Measurements from ENCODE around the gene ZNF445.

The ZNF445 gene

DNA sequence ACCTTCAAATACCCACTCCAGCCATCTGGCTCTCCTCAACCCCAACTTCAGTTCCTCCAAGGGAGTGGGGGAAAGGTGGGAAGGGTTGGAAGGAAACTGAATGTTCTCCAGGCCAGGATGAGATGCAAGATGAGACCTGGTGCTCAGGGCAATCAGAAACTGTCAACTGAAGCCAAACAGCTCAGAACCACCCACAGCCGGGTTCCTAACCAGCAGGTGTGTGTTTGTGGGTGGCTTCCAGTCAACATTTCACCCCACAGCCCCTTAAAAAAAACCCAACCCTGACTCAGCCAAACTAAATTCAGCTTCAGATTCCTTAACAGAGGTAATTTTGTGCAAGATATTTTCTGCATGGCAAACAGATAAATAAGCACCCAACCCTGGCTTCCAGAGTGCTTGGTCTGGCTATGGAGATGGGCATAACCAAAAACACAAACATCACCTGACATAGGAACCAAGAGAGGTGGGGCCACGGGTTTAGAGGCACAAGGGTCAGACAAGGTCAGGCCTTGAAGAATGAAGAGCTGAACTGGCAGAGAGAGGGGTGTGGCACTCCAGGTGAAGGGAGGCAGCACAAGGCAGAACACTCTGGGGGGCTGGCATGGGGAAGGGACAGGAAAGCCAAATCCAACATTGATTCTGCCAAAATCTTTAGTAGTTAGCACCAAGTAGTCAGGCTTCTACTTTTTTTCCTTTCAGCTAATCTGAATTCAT lies 34.7 kb downstream of the ZNF445 start:
- H3K4me3 ChIP-seq (ENCODE audit: low read length) = no peak overlapping the region
- no peak for DNase-seq (ENCODE audit: low read depth, low spot score)
- H3K9me3 ChIP-seq (ENCODE audit: control insufficient read depth, insufficient read depth, low read length) = no peaks in the 10 kb centered on the region
- H3K27ac ChIP-seq (ENCODE audit: low read length) = no peak overlapping the region
- H3K36me3 ChIP-seq (ENCODE audit: control insufficient read depth, insufficient read depth, low read length) = peaks cover 9% of the 10 kb centered on the region; the same call in 1 of the 2 replicates
- no CpG with 5 or more reads among the region's 2 CpGs for WGBS (ENCODE audit: insufficient coverage, insufficient read length)
- no peaks in the 10 kb centered on the region for H3K27me3 ChIP-seq (ENCODE audit: control insufficient read depth, insufficient read depth, low read length)
- H3K4me1 ChIP-seq (ENCODE audit: control insufficient read depth, insufficient read depth, low read length) = no peaks in the 10 kb centered on the region

DNA sequence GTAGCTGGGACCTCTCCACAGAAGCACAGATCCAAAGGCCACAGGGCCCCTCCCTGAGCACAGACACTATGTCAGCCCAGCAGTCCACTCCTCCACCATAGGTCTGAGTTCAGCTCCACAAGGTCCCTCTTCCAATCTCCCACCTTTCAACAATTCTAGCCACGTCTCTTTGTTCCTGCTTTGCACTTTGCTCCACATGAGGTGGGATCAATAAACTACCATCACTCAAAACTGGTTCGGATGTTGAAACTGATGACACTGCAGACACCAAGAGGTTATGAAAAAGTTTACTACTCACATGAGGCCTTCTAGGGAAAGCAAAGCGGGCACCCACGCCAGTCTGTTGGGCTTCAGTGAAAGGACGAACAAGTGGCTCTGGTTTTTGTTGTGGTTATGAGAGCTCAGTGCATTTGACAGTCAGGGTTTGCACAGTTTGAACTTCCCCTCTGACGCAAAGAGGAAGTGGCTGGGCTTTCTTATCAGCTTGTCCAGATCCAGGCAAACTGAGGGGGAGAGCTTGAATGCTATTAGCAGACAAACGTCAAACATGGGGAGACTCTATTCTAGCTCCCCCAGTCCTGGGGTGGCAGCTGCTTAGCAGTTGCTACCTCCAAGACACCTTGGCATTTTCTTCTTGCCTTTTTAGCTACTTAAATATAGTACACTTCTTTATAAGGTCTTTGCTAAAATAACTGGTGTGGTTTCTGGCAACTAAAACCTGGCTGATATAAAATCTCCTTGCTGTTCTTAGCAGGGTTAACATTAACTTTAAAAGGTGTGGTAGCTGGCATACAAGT lies 37.8 kb downstream of the ZNF445 start:
- H3K9me3 ChIP-seq (ENCODE audit: control insufficient read depth, insufficient read depth, low read length) = no peaks in the 10 kb centered on the region
- no CpG with 5 or more reads among the region's 7 CpGs for WGBS (ENCODE audit: insufficient coverage, insufficient read length)
- no peak overlapping the region for H3K4me3 ChIP-seq (ENCODE audit: low read length)
- H3K36me3 ChIP-seq (ENCODE audit: control insufficient read depth, insufficient read depth, low read length) = no peaks in the 10 kb centered on the region
- no peaks in the 10 kb centered on the region for H3K4me1 ChIP-seq (ENCODE audit: control insufficient read depth, insufficient read depth, low read length)
- H3K27ac ChIP-seq (ENCODE audit: low read length) = no peak overlapping the region
- no peaks in the 10 kb centered on the region for H3K27me3 ChIP-seq (ENCODE audit: control insufficient read depth, insufficient read depth, low read length)
- no peak for DNase-seq (ENCODE audit: low read depth, low spot score)

DNA sequence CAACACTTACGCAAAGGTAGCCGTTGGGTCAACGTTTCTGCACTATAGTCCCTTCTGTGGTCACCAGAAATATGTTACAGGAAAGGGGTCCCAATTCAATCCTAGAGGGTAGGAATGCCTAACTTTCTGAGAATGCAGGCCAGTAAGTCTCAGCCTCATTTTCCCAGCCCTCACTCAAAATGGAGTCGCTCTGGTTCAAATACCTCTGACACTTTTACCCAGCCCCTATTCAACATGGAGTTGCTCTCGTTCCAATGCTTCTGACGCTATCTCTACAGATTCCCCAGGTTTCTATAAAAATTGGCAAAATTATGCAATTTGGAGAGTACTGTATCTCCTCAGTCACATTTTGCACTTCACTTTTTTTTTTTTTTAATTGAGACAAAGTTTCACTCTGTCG lies 39.7 kb downstream of the ZNF445 start:
- H3K9me3 ChIP-seq (ENCODE audit: control insufficient read depth, insufficient read depth, low read length) = no peaks in the 10 kb centered on the region
- no peaks in the 10 kb centered on the region for H3K4me1 ChIP-seq (ENCODE audit: control insufficient read depth, insufficient read depth, low read length)
- H3K27me3 ChIP-seq (ENCODE audit: control insufficient read depth, insufficient read depth, low read length) = no peaks in the 10 kb centered on the region
- H3K36me3 ChIP-seq (ENCODE audit: control insufficient read depth, insufficient read depth, low read length) = no peaks in the 10 kb centered on the region
- H3K4me3 ChIP-seq (ENCODE audit: low read length) = no peak overlapping the region
- WGBS (ENCODE audit: insufficient coverage, insufficient read length) = no CpG with 5 or more reads among the region's 7 CpGs
- H3K27ac ChIP-seq (ENCODE audit: low read length) = no peak overlapping the region
- no peak for DNase-seq (ENCODE audit: low read depth, low spot score)

DNA sequence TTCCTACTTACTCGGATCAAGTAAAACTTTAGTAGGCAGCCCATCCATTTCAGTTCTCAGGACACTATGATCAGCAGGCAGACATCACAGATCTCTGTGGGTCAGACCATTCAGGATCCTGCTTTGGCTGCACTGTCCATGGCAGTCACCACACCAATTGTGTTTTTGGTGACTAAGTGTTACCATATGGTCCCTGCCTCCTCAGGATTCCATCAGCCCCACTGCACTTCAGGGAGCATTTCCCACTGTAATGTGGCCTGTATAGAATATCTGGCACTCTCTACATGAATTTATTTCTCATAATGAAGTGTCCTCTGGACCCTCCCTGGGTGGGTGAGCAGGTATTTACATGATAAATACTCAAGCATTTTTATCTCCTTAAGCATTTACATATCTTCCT lies 41.3 kb downstream of the ZNF445 start:
- Histone ChIP-seq H3K27ac (ENCODE audit: low read length) (no peak overlapping the region), H3K9me3 (ENCODE audit: control insufficient read depth, insufficient read depth, low read length) (no peaks in the 10 kb centered on the region), H3K27me3 (ENCODE audit: control insufficient read depth, insufficient read depth, low read length) (no peaks in the 10 kb centered on the region), H3K4me3 (ENCODE audit: low read length) (no peak overlapping the region), H3K36me3 (ENCODE audit: control insufficient read depth, insufficient read depth, low read length) (no peaks in the 10 kb centered on the region), H3K4me1 (ENCODE audit: control insufficient read depth, insufficient read depth, low read length) (no peaks in the 10 kb centered on the region)
- WGBS (ENCODE audit: insufficient coverage, insufficient read length) = no CpG with 5 or more reads among the region's 1 CpG
- DNase-seq (ENCODE audit: low read depth, low spot score) = no peak

DNA sequence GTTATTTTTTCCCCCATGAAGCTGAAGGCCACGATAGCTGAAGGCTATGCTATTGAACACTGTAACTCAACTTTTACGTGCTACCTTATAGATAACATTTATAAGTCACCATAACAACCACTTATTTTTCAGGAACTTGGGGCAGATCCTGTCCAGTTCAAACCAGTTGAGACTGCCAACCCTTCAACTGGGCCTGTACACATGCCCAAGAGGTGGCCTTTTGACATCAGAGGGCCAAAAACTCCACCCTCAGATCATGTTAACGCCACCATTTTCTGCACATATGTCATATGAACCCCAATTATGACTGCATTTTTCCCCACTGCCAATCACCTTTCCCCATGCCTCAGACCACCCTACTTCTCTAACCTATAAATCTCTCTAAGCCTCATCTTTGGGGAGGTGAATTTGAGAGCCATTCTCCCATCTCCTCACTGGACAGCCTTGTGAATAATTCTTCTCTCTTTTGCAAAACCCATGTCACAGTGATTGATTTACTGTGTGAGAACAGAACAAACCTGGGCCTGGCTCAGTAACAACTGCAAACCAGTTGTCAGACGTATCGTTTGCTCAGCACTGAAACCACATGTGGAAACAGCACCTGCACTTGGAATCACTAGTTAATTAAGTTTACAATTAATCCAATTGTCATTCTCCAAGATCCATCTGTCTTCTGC lies 42.5 kb downstream of the ZNF445 start:
- H3K36me3 ChIP-seq (ENCODE audit: control insufficient read depth, insufficient read depth, low read length) = no peaks in the 10 kb centered on the region
- H3K9me3 ChIP-seq (ENCODE audit: control insufficient read depth, insufficient read depth, low read length) = no peaks in the 10 kb centered on the region
- no peak overlapping the region for H3K27ac ChIP-seq (ENCODE audit: low read length)
- H3K27me3 ChIP-seq (ENCODE audit: control insufficient read depth, insufficient read depth, low read length) = no peaks in the 10 kb centered on the region
- DNase-seq (ENCODE audit: low read depth, low spot score) = no peak
- no CpG with 5 or more reads among the region's 5 CpGs for WGBS (ENCODE audit: insufficient coverage, insufficient read length)
- H3K4me1 ChIP-seq (ENCODE audit: control insufficient read depth, insufficient read depth, low read length) = no peaks in the 10 kb centered on the region
- H3K4me3 ChIP-seq (ENCODE audit: low read length) = no peak overlapping the region

DNA sequence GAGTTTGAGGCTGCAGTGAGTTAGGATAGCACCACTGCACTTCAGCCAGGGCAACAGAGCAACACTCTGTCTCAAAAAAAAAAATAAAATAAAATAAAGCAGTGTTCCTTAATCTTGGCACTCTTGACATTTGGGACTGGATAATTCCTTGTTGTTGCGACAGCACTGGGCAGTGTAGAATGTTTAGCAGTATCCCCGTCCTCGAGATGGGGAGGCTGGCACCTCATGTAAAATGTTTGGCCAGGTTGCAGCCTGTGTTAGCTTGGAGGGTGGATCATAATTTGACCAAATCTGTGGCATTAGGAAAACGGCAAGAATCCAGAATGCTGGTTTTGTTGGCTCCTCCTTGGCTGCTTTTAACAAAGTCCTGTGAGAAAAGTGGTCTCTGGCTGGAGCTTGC lies 47.0 kb downstream of the ZNF445 start:
- Histone ChIP-seq H3K4me1 (ENCODE audit: control insufficient read depth, insufficient read depth, low read length) (no peaks in the 10 kb centered on the region), H3K27ac (ENCODE audit: low read length) (no peak overlapping the region), H3K36me3 (ENCODE audit: control insufficient read depth, insufficient read depth, low read length) (no peaks in the 10 kb centered on the region), H3K27me3 (ENCODE audit: control insufficient read depth, insufficient read depth, low read length) (no peaks in the 10 kb centered on the region), H3K9me3 (ENCODE audit: control insufficient read depth, insufficient read depth, low read length) (no peaks in the 10 kb centered on the region), H3K4me3 (ENCODE audit: low read length) (no peak overlapping the region)
- no CpG with 5 or more reads among the region's 4 CpGs for WGBS (ENCODE audit: insufficient coverage, insufficient read length)
- DNase-seq (ENCODE audit: low read depth, low spot score) = no peak

DNA sequence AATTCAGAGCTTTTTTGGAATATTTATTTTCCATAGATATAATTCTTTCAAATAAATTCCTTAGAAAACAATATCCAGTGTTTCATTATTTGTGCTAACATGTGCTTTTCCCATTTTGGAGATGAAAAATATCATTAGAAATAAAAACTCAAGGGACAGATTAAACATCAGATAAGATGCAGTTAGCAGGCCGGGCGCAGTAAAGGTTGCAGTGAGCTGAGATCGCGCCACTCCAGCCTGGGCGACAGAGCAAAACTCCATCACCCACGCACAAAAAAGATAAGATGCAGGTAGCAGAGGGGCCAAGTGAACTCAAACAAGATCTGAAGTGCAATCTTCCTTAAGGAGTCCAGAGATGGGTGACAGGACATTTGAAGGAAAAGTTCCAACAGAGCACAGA lies 48.0 kb downstream of the ZNF445 start:
- no peak for DNase-seq (ENCODE audit: low read depth, low spot score)
- no CpG with 5 or more reads among the region's 6 CpGs for WGBS (ENCODE audit: insufficient coverage, insufficient read length)
- Histone ChIP-seq H3K4me1 (ENCODE audit: control insufficient read depth, insufficient read depth, low read length) (no peaks in the 10 kb centered on the region), H3K27me3 (ENCODE audit: control insufficient read depth, insufficient read depth, low read length) (no peaks in the 10 kb centered on the region), H3K9me3 (ENCODE audit: control insufficient read depth, insufficient read depth, low read length) (no peaks in the 10 kb centered on the region), H3K4me3 (ENCODE audit: low read length) (no peak overlapping the region), H3K36me3 (ENCODE audit: control insufficient read depth, insufficient read depth, low read length) (no peaks in the 10 kb centered on the region), H3K27ac (ENCODE audit: low read length) (no peak overlapping the region)

DNA sequence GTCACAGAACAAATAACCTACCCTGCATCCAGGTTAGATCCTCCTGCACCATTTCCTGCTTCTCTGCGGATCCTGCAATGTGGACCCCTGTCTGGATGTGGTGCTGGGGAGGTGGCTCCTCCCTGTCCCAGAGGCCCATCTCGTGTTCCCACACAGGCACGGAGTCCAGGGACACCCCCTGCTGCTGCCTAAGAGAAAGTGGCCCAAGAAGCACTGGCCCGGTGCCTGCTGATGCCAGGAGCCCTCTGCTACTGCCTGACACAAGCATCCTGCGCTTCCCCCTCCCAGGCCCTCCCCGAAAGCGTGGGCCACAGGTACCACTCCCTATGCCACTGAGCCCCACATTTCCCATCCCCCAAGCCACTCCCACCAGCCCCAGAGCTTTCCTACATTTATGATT lies 48.6 kb downstream of the ZNF445 start:
- Histone ChIP-seq H3K4me3 (ENCODE audit: low read length) (no peak overlapping the region), H3K9me3 (ENCODE audit: control insufficient read depth, insufficient read depth, low read length) (no peaks in the 10 kb centered on the region), H3K27ac (ENCODE audit: low read length) (no peak overlapping the region), H3K36me3 (ENCODE audit: control insufficient read depth, insufficient read depth, low read length) (no peaks in the 10 kb centered on the region), H3K27me3 (ENCODE audit: control insufficient read depth, insufficient read depth, low read length) (no peaks in the 10 kb centered on the region), H3K4me1 (ENCODE audit: control insufficient read depth, insufficient read depth, low read length) (no peaks in the 10 kb centered on the region)
- no peak for DNase-seq (ENCODE audit: low read depth, low spot score)
- WGBS (ENCODE audit: insufficient coverage, insufficient read length) = no CpG with 5 or more reads among the region's 7 CpGs

DNA sequence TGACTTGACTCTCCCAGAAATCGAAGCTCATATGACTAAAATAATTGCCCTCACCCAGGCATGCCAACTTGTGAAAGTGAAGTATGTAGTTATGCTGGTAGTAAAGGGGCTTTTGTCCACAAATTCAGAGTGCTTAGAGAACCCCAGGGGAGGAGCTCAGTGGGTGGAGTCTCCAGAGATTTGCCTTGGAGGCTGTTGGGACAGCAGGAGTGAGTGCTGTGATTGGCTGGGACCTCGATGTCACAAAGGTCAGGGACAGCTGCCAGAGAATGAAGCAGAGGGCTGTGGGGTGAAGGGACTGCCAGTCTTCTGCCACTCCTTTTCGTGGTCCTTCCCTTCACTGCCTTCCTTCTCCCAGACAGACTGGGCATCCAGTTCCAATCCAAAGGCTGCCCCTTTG lies 49.8 kb downstream of the ZNF445 start:
- no peak overlapping the region for H3K4me3 ChIP-seq (ENCODE audit: low read length)
- H3K4me1 ChIP-seq (ENCODE audit: control insufficient read depth, insufficient read depth, low read length) = no peaks in the 10 kb centered on the region
- no peaks in the 10 kb centered on the region for H3K27me3 ChIP-seq (ENCODE audit: control insufficient read depth, insufficient read depth, low read length)
- no peaks in the 10 kb centered on the region for H3K9me3 ChIP-seq (ENCODE audit: control insufficient read depth, insufficient read depth, low read length)
- DNase-seq (ENCODE audit: low read depth, low spot score) = no peak
- WGBS (ENCODE audit: insufficient coverage, insufficient read length) = no CpG with 5 or more reads among the region's 3 CpGs
- no peaks in the 10 kb centered on the region for H3K36me3 ChIP-seq (ENCODE audit: control insufficient read depth, insufficient read depth, low read length)
- no peak overlapping the region for H3K27ac ChIP-seq (ENCODE audit: low read length)

DNA sequence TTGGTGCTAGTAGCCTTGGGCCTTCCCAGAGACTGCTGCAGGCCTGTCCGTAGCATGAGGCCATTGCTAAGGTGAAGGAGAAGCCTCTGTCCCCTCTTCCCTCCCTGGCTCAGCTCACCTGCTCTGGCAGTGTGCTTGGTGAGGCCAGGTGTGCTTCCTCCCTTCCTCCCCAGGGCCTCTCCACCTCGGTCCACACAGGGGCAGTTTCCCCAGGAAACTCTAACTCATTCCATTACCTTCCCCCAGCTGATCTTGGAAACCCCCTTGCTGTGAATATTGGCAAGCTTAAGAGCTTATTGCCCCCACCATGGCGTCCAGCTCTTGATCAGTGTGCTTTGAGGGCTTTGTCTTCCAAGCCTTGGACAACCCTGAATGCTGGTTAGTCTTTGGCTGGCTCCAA lies 52.7 kb downstream of the ZNF445 start:
- Histone ChIP-seq H3K4me3 (ENCODE audit: low read length) (no peak overlapping the region), H3K4me1 (ENCODE audit: control insufficient read depth, insufficient read depth, low read length) (no peaks in the 10 kb centered on the region), H3K27ac (ENCODE audit: low read length) (no peak overlapping the region), H3K9me3 (ENCODE audit: control insufficient read depth, insufficient read depth, low read length) (no peaks in the 10 kb centered on the region), H3K36me3 (ENCODE audit: control insufficient read depth, insufficient read depth, low read length) (no peaks in the 10 kb centered on the region), H3K27me3 (ENCODE audit: control insufficient read depth, insufficient read depth, low read length) (no peaks in the 10 kb centered on the region)
- no CpG with 5 or more reads among the region's 3 CpGs for WGBS (ENCODE audit: insufficient coverage, insufficient read length)
- no peak for DNase-seq (ENCODE audit: low read depth, low spot score)

Data from iPS DF 6.9 (cell line).